ENCODE results near the gene PAPPA2. TPM values are rescaled to one million over a fixed set of nuclear protein-coding genes. Genes with fewer than 3 reads are reported as not detected.

The PAPPA2 gene
- total and polyA plus RNA-seq, 2 of the 8 experiments (the other 6 are each of a cell fraction or from before 2014, with no cell fraction given), result 0.08 to 0.88 TPM

DNA sequence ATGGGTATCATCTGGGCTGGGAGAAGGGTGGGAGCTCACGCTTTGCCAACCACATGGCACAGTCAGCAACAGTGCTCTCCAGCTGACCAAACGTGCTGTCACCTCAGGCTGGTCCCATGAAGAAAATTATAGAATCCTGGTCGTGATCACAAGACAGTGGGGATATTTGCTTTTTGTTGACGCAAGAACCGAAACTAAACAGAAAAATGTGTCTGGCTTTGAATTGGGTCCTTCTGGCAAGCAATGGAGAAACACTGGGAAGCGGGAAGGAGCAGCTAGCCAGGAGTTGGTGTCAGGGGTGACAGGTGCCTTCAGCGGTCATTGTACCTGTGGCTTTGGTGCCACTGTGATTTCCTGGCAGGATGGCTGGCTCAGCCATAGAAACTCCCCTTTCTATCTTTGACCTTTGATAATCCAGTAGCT lies 304.8 kb downstream of the PAPPA2 start (continued):
- no peak for TF ChIP-seq CHD7 (IDR thresholded peaks at IDR 0.05; ENCODE audit: insufficient replicate concordance, low read length)
- no peak for TF ChIP-seq SAP30 (IDR thresholded peaks at IDR 0.05; ENCODE audit: insufficient read depth, insufficient replicate concordance, low read length)
- no peak for TF ChIP-seq ZNF274 (IDR thresholded peaks at IDR 0.05; ENCODE audit: borderline replicate concordance, extremely low read depth, low read length)
- TF ChIP-seq EZH2 (IDR thresholded peaks at IDR 0.05; ENCODE audit: low read depth, low read length, severe bottlenecking), result no peak
- TF ChIP-seq, protein P1, sequence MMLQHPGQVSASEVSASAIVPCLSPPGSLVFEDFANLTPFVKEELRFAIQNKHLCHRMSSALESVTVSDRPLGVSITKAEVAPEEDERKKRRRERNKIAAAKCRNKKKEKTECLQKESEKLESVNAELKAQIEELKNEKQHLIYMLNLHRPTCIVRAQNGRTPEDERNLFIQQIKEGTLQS (IDR thresholded peaks at IDR 0.05; ENCODE audit: insufficient read depth, low read depth, low read length), result no peak
- TF ChIP-seq RNF2 (IDR thresholded peaks at IDR 0.05; ENCODE audit: borderline replicate concordance, low read depth, low read length, missing control alignments, poor library complexity, severe bottlenecking), result no peak
- TF ChIP-seq TAF7 (optimal IDR thresholded peaks at IDR 0.05; ENCODE audit: borderline replicate concordance, low read depth, low read length), result no peak
- no peak for TF ChIP-seq POLR2A (IDR thresholded peaks at IDR 0.05; ENCODE audit: control extremely low read depth in 1 of 2, low read depth in 2 of 2, low read length in 2 of 2)
- no peak for TF ChIP-seq SP4 (IDR thresholded peaks at IDR 0.05; ENCODE audit: low read length)
- TF ChIP-seq POU5F1 (IDR thresholded peaks at IDR 0.05; ENCODE audit: low read depth, low read length), result no peak
